Amniotic stem cell (primary cell): Measurements from ENCODE around the gene ECHS1.
"Not testable (repeated sequence)": the region's sequence is repeated elsewhere in the genome, so short reads cannot be mapped to it uniquely, and the experiment has no call there.

Experiments
- DNase-seq: peaks from one replicate; lab custom pipeline; 2025; lab: John Stamatoyannopoulos, UW

The ECHS1 gene

GRCh38 chr10:133399123-133399601, 26.0 kb upstream of the ECHS1 start:
- no peak for DNase-seq

DNA sequence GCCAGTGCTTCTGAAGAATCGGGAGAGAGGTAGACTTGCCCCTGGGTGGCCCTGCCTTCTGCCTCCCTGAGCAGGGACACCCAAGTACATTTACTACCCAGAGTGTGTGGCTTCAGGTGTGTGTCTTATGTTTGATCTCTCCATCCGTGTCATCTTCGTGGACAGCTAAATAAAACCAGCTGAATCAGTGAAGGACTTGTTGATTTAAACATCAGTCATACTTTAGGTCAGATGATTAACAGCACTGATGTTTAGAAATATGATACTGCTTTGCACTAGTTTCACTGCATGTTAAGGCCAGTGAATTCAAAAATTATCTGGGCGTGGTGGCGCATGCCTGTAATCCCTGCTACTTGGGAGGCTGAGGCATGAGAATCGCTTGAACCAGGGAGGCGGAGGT, 24.8 kb upstream of the ECHS1 start:
- DNase-seq: no peak

GRCh38 chr10:133396035-133396624, 23.0 kb upstream of the ECHS1 start:
- DNase-seq: no peak

GRCh38 chr10:133394801-133395221, 21.7 kb upstream of the ECHS1 start:
- DNase-seq: no peak

DNA sequence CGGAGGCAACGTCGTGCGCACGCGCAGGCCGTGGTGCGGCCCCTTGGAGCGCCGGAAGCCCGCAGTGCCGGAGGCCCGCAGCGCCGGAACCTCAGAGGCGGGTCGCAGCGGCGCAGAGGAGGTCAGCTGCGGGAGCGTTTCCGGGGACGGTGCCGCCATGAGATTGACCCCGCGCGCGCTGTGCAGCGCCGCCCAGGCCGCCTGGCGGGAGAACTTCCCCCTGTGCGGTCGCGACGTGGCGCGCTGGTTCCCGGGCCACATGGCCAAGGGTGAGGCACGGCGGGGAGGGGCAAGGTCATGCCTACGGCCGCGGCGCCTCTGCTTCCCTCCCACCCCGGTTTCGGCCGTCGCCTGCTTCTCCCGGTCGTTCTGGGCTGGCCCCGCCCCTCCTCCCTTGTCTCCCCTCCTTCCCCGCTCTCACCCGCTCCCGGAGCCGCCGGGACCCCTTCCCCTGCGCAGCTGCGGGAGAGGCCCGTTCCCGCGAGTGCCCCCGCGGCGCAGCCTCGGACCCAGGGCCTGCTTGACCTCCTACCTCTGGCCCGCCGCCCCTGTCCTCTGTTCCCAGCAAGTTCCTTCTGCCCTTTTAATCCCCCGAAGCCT, 21.0 kb upstream of the ECHS1 start, which contains the start of gene MTG1:
Gene MTG1 (plus strand): TSS at position 94 of the 600 bp plus-strand sequence. CDS start 64 bp downstream, at position 158.
- DNase-seq: peak; percentile 79

- DNase-seq: no peak
Measured at GRCh38 chr10:133393401-133394063, 20.4 kb upstream of the ECHS1 start.

DNA sequence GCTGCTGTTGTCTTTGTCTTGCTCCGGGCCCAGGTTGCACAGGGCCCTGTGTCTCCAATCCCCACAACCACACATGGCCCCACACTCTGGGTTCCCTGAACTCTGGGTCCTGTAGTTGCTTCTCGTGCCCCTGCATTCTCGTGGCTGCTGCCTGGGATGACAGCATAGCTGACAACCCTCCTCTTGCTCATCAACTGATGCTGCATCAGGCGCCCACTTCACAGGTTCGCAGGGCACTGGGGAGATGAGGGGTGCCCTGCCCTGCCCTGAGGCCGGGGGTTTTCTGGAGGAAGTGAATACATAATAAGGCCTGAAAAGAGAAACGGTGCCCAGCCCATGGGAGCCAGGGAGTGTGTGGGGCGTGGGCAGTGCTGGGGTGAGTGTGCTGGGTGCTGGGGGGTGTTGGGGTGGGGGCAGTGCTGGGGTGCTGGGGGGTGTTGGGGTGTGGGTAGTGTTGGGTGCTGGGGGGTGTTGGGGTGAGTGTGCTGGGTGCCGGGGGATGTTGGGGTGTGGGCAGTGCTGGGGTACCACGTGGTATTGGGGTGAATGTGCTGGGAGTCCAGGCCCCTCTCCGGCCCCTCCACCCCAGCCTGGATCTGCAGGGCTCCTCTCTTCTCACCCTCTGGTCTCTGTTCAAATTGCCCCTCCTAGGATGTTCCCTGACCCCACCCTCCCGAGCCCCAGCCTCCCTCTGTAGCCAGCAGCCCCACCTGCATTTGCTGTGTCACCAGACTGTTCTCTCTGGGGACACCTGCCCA, 18.8 kb upstream of the ECHS1 start:
- DNase-seq: no peak

- DNase-seq: no peak
Measured at GRCh38 chr10:133391249-133391635, 18.1 kb upstream of the ECHS1 start.

DNA sequence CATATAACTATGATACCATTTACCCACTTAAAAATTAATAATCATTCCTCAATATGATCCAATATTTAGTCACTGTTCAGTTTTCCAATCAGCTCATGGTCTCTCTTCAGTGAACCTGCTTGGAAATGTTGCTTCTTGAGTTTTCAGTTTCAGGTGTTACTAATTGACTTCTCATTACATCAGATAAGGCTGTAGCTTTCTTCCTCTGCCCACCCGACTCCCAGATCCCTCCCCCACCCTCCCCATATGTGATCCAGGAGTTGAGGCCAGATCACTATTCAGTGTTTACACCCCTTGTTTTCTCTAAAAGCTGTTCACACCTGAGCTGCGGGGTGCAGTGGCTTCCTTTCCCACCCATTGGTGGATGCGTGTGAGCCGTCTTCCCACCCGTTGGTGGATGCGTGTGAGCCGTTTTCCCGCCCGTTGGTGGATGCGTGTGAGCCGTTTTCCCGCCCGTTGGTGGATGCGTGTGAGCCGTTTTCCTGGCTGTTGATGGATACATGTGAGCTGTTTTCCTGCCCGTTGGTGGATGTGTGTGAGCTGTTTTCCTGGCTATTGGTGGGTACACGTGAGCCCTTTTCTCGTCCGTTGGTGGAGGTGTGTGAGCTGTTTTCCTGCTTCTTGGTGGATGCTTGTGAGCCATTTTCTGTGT, 17.6 kb upstream of the ECHS1 start:
- DNase-seq: no peak

GRCh38 chr10:133388973-133389818, 16.0 kb upstream of the ECHS1 start:
- DNase-seq: no peak

- DNase-seq: no peak
Measured at GRCh38 chr10:133388236-133388972, 15.2 kb upstream of the ECHS1 start.

GRCh38 chr10:133386951-133387350, 13.8 kb upstream of the ECHS1 start:
- DNase-seq: not testable (repeated sequence)

DNA sequence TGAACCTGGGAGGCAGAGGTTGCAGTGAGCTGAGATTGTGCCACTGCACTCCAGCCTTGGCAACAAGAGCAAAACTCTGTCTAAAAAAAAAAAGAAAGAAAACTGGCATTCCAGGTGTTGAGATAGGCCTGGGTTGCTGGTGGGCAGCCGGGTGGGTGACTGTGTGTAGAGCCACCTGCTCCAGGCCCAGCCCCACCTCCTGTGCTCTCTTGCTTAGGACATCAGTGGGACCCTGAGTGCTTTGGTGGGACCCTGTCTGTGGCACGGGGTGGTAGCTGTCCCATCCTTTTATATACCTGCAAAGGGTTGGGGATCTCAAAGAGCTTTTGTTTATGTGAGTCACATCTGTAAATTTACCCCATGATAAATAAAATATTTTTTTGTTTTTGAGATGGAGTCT, 12.1 kb upstream of the ECHS1 start:
- DNase-seq: no peak

DNA sequence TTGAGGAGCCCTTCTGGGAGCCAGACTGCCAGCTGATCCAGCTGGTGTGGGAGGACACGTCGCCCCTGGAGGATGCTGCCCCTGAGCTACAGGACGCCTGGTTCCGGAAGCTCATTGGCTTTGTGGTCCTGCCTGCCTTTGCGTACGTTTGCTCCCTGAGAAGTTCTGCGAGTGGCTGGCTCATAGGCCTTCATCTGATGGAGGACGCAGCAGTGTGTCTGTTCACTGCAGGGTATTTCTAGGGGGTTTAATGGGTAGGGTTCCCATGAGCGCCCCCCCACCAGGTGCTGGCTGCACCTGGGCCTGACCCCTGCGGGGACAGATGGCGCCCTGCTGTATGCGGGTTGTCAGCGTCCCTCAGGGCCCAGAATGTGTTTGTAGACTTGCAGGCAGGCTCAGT, 10.9 kb upstream of the ECHS1 start:
- no peak for DNase-seq

DNA sequence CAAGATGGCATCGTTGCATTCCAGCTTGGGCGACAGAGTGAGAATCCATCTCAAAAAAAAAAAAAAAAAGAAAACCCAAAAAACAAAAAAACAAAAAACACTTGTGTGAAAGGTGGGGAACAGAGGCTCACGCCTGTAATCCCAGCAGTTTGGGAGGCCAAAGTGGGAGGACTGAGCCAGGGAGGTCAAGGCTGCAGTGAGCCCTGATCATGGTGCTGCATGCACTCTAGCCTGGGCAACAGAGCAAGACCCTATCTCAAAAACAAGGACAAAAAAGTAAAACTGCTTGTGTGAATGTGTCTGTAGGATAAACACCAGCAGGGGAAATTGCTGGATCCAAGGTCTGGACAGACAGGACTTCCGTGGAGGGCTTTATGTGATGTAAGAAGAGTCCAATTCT, 10.4 kb upstream of the ECHS1 start:
- no peak for DNase-seq

DNA sequence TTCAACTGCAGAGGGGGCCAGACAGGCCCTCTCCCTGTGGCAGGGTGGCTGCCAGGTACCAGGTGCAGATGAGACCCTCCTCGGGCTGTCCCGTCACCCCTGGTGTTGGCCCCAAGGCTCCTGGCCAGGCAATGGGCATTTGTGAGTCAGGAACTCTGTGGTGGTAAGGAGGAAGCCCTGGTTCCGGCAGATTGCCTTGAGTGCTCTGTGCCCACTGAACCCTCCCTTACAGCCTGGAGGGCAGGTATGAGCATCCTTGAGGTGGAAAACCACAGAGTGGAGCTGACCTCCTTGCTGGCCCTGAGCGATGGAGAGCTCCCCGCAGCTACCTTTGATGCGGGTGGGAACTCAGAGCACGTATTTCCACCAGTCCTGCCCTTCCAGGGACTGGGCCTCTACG, 7.9 kb upstream of the ECHS1 start:
- no peak for DNase-seq

DNA sequence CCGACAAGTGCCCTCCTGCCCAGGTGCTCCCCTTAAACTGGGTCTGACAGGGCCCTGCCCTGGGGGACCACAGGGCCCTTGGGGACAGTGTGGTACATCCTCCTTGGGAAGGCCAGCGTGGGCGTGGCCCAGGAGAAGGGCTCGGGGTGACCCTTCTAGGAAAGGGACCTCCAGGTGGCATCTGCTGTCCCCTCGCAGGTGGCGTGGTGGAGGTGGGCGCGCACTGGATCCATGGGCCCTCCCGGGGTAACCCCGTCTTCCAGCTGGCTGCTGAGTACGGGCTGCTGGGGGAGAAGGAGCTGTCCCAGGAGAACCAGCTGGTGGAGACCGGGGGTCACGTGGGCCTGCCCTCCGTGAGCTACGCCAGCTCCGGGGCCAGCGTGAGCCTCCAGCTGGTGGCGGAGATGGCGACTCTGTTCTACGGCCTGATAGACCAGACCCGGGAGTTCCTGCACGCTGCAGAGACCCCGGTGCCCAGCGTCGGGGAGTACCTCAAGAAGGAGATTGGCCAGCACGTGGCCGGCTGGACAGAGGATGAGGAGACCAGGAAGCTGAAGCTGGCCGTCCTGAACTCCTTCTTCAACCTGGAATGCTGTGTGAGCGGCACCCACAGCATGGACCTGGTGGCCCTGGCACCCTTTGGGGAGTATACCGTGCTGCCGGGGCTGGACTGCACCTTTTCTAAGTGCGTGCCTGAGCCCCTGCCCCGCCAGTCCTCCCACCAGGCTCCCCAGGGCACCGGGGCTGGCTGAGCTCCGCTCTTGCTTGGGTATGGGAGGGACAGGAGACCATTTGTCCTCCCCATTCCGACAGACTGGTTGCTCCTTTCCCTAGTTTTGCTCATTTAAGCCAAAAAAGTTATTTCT, 6.9 kb upstream of the ECHS1 start:
- DNase-seq: no peak

DNA sequence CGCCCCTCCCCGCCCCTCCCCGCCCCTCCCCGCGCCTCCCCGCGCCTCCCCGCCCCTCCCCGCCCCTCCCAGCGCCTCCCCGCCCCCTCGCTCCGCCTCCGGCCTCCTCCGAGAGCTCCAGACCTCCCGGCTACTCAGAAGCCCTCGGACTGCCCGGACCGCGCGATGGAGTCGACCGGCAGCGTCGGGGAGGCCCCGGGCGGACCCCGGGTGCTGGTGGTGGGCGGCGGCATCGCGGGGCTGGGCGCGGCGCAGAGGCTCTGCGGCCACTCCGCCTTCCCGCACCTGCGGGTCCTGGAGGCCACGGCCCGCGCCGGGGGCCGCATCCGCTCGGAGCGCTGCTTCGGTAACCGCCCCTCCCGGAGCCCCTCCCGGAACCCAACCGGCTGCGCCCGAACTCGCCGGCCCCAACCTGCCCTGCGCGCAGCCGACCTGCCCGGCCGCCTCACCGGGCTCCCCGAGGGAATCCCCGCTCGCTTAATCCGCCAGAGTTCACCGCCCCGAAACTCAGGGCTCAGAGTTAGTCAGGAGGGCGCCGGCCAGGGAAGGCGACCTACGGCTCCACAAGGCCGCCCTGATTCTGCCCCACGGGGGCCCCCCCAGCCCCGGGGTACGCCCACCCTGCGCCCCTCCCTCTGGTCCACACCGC, 6.1 kb upstream of the ECHS1 start, which contains the start of gene PAOX:
Gene PAOX (plus strand): TSS at position 111 of the 649 bp plus-strand sequence. CDS start 55 bp downstream, at position 166.
- DNase-seq: no peak
